Measurements from ENCODE around the gene TMEM134.
A peak's percentile ranks its signal among the peaks of the same experiment; 100 is the strongest.

Gene TMEM134

DNA sequence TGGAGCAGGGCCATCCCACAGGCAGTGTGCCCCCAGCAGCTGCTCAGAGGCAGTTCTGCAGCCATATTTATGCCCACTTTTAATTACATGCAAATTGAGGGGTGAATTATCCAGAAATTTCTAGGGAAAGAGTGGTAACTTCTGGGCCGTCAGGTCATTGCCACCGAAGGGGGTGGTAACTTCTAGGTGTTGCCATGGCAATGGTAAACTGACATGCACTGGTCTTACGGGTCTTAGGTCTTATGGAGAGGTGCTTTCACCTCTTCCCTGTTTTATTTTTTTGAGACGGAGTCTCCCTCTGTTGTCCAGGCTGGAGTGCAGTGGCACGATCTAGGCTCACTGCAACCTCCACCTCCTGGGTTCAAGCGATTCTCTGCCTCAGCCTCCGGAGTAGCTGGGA is 3.8 kb upstream of the TMEM134 start:
- H3K27ac ChIP-seq (ENCODE audit: low read length), result no peak overlapping the region
- H3K79me2 ChIP-seq (ENCODE audit: low read length), result peaks cover 7% of the 10 kb centered on the region; the same call in 1 of the 2 replicates
- no peaks in the 10 kb centered on the region for H3K9me3 ChIP-seq (ENCODE audit: insufficient read depth, low read length)
- TF ChIP-seq, protein P1, sequence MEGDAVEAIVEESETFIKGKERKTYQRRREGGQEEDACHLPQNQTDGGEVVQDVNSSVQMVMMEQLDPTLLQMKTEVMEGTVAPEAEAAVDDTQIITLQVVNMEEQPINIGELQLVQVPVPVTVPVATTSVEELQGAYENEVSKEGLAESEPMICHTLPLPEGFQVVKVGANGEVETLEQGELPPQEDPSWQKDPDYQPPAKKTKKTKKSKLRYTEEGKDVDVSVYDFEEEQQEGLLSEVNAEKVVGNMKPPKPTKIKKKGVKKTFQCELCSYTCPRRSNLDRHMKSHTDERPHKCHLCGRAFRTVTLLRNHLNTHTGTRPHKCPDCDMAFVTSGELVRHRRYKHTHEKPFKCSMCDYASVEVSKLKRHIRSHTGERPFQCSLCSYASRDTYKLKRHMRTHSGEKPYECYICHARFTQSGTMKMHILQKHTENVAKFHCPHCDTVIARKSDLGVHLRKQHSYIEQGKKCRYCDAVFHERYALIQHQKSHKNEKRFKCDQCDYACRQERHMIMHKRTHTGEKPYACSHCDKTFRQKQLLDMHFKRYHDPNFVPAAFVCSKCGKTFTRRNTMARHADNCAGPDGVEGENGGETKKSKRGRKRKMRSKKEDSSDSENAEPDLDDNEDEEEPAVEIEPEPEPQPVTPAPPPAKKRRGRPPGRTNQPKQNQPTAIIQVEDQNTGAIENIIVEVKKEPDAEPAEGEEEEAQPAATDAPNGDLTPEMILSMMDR (IDR thresholded peaks at IDR 0.05; ENCODE audit: low read depth, low read length), result no peak
- no peak for TF ChIP-seq EZH2phosphoT487 (IDR thresholded peaks at IDR 0.05; ENCODE audit: low read depth)
- no peaks in the 10 kb centered on the region for H3K27me3 ChIP-seq (ENCODE audit: low read depth, low read length)
- no peak overlapping the region for H2AFZ ChIP-seq (ENCODE audit: low read depth, low read length)
- no peak overlapping the region for H3K4me3 ChIP-seq (ENCODE audit: low read length)
- H3K4me2 ChIP-seq (ENCODE audit: low read length), result no peak overlapping the region
- no peaks in the 10 kb centered on the region for H3K36me3 ChIP-seq (replicated peaks; ENCODE audit: low read depth, low read length)
- H3K4me1 ChIP-seq (ENCODE audit: low read length), result peaks cover 31% of the 10 kb centered on the region
- H4K20me1 ChIP-seq (ENCODE audit: insufficient read depth, low read length), result no peaks in the 10 kb centered on the region
- H3K9ac ChIP-seq (ENCODE audit: low read length), result no peak overlapping the region

DNA sequence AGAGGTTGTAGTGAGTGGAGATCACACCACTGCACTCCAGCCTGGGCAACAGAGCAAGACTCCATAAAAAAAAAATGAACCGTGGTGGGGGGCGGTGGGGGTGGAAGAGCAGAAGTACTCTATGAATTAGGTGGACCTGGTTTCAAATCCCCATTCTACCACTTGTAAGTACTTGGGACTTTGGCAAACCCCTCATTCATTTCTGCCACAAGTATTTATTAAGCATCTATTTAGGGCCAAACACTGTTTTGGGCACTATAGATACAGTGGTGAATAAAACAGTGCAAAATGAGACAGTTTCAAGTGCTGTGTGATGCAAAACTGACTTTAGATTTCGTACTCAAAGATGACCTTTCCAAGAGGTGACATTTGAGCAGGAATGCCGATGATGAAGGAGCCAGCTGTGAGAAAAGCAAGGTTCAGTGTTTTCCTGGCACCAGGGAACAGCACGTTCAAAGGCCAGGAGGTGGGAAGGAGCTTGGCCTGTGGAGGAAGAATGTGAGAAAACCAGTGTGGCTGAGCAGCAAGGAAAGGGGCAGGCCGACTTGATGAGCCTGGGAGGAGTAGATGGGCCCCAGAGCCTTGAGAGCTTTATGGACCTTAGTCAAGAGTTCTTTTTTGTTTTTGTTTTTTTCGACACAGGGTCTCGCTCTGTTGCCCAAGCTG is 1.4 kb upstream of the TMEM134 start:
- Histone ChIP-seq H3K4me2 (ENCODE audit: low read length) (peak overlapping the region; percentile 92), H4K20me1 (ENCODE audit: insufficient read depth, low read length) (no peaks in the 10 kb centered on the region), H3K36me3 (replicated peaks; ENCODE audit: low read depth, low read length) (no peaks in the 10 kb centered on the region), H2AFZ (ENCODE audit: low read depth, low read length) (peak overlapping the region; percentile 20; the same call in 1 of the 2 replicates), H3K79me2 (ENCODE audit: low read length) (peaks cover 8% of the 10 kb centered on the region), H3K27ac (ENCODE audit: low read length) (0 out of 2 replicates have a peak overlapping the region, but pooled peaks have one; percentile 12), H3K9ac (ENCODE audit: low read length) (peak overlapping the region; percentile 28; the same call in 1 of the 2 replicates), H3K27me3 (ENCODE audit: low read depth, low read length) (no peaks in the 10 kb centered on the region), H3K4me3 (ENCODE audit: low read length) (peak overlapping the region; percentile 93; the same call in 1 of the 2 replicates), H3K4me1 (ENCODE audit: low read length) (peaks cover 42% of the 10 kb centered on the region), H3K9me3 (ENCODE audit: insufficient read depth, low read length) (no peaks in the 10 kb centered on the region)
- TF ChIP-seq EZH2phosphoT487 (IDR thresholded peaks at IDR 0.05; ENCODE audit: low read depth), result no peak
- TF ChIP-seq, protein P1 (IDR thresholded peaks at IDR 0.05; ENCODE audit: low read depth, low read length), result no peak

DNA sequence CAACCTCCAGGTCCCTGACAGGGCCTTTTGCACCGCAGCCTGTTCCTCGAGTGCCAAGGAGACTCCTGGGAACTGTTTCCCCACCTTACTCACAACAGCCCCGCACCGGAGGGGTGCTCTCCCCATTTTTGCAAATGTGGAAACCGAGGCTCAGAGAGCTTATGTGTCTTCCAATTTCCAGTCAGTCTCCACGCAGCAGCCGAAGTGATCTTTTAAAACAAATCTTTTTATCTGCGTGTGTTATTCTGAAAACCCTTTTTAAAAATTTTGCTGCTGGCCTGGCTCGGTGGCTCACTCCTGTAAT is 409 bp upstream of the TMEM134 start:
- Histone ChIP-seq H3K9me3 (ENCODE audit: insufficient read depth, low read length) (no peaks in the 10 kb centered on the region), H3K27ac (ENCODE audit: low read length) (peak overlapping the region; percentile 48), H2AFZ (ENCODE audit: low read depth, low read length) (peak overlapping the region; percentile 85), H4K20me1 (ENCODE audit: insufficient read depth, low read length) (no peaks in the 10 kb centered on the region), H3K36me3 (replicated peaks; ENCODE audit: low read depth, low read length) (no peaks in the 10 kb centered on the region), H3K9ac (ENCODE audit: low read length) (peak overlapping the region; percentile 85), H3K4me2 (ENCODE audit: low read length) (peak overlapping the region; percentile 92), H3K79me2 (ENCODE audit: low read length) (peaks cover 15% of the 10 kb centered on the region), H3K4me3 (ENCODE audit: low read length) (peak overlapping the region; percentile 93), H3K27me3 (ENCODE audit: low read depth, low read length) (no peaks in the 10 kb centered on the region), H3K4me1 (ENCODE audit: low read length) (peaks cover 46% of the 10 kb centered on the region)
- TF ChIP-seq EZH2phosphoT487 (IDR thresholded peaks at IDR 0.05; ENCODE audit: low read depth), result no peak
- TF ChIP-seq, protein P1 (IDR thresholded peaks at IDR 0.05; ENCODE audit: low read depth, low read length), result no peak; the same call in 1 of the 2 replicates

DNA sequence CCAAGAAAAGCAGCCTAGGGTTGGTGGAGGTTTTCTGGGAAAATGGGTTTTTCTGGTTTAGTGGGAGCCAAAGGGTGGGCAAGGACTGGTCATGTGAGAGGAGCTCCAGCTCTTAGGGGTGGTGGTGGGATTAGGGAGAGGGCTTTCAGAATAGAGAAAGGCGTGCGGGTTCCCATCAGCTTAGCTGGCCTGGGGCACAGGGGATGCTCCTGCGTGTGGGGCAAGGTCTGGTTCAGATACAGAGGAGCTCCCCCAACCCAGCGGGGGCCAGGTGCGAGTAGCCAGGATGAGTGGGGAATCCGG is 644 bp downstream of the TMEM134 start:
- no peaks in the 10 kb centered on the region for H3K27me3 ChIP-seq (ENCODE audit: low read depth, low read length)
- H3K9me3 ChIP-seq (ENCODE audit: insufficient read depth, low read length), result no peaks in the 10 kb centered on the region
- no peak overlapping the region for H2AFZ ChIP-seq (ENCODE audit: low read depth, low read length)
- H3K9ac ChIP-seq (ENCODE audit: low read length), result peak overlapping the region; percentile 87
- peaks cover 15% of the 10 kb centered on the region for H3K79me2 ChIP-seq (ENCODE audit: low read length)
- no peaks in the 10 kb centered on the region for H3K36me3 ChIP-seq (replicated peaks; ENCODE audit: low read depth, low read length)
- peak overlapping the region; percentile 93 for H3K4me3 ChIP-seq (ENCODE audit: low read length)
- H4K20me1 ChIP-seq (ENCODE audit: insufficient read depth, low read length), result no peaks in the 10 kb centered on the region
- peak overlapping the region; percentile 53; the same call in 1 of the 2 replicates for H3K27ac ChIP-seq (ENCODE audit: low read length)
- H3K4me2 ChIP-seq (ENCODE audit: low read length), result peak overlapping the region; percentile 87
- TF ChIP-seq, protein P1 (IDR thresholded peaks at IDR 0.05; ENCODE audit: low read depth, low read length), result no peak
- no peak for TF ChIP-seq EZH2phosphoT487 (IDR thresholded peaks at IDR 0.05; ENCODE audit: low read depth)
- peaks cover 53% of the 10 kb centered on the region for H3K4me1 ChIP-seq (ENCODE audit: low read length)
